ENCODE measurements around the gene STX16. TPM values are rescaled to one million over a fixed set of nuclear protein-coding genes. Genes with fewer than 3 reads are reported as not detected.

Gene STX16
- total and polyA plus RNA-seq, 9 of the 15 experiments (the other 6 are each of a cell fraction or from before 2014, with no cell fraction given) = 4.4 to 43.5 (median 14.7) TPM

DNA sequence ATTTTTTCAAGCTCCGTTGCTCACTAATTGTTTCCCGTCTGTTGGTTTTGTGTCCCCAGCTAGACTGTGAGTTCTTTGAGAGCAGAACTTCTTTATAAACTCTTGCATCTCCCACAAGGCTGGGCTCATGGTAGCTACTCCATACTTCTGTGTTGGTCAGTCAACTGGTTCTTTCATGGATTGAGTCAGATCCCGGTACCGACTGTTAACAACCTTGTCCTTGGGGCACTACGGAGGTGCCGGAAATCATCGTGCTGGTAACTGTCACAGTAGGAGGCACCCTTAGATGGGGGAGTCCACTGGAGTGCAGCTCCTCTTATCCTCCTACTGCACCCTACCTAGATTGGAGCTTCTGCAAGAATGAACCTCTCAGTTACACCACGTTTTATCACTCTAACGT, 8.6 kb upstream of the STX16 start:
- TF ChIP-seq CBX5 (IDR thresholded peaks at IDR 0.05; ENCODE audit: borderline replicate concordance, low read depth) = no peak
- TF ChIP-seq ZNF551 (CRISPR knock-in tag; IDR thresholded peaks at IDR 0.05) = no peak
- TF ChIP-seq TAF9B (IDR thresholded peaks at IDR 0.05; ENCODE audit: partially characterized antibody) = no peak
- TF ChIP-seq, protein P1, sequence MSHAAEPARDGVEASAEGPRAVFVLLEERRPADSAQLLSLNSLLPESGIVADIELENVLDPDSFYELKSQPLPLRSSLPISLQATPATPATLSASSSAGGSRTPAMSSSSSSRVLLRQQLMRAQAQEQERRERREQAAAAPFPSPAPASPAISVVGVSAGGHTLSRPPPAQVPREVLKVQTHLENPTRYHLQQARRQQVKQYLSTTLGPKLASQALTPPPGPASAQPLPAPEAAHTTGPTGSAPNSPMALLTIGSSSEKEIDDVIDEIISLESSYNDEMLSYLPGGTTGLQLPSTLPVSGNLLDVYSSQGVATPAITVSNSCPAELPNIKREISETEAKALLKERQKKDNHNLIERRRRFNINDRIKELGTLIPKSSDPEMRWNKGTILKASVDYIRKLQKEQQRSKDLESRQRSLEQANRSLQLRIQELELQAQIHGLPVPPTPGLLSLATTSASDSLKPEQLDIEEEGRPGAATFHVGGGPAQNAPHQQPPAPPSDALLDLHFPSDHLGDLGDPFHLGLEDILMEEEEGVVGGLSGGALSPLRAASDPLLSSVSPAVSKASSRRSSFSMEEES (CRISPR knock-in tag; IDR thresholded peaks at IDR 0.05) = no peak
- no peak for TF ChIP-seq GABPB1 (CRISPR knock-in tag; IDR thresholded peaks at IDR 0.05)
- TF ChIP-seq, protein P2, sequence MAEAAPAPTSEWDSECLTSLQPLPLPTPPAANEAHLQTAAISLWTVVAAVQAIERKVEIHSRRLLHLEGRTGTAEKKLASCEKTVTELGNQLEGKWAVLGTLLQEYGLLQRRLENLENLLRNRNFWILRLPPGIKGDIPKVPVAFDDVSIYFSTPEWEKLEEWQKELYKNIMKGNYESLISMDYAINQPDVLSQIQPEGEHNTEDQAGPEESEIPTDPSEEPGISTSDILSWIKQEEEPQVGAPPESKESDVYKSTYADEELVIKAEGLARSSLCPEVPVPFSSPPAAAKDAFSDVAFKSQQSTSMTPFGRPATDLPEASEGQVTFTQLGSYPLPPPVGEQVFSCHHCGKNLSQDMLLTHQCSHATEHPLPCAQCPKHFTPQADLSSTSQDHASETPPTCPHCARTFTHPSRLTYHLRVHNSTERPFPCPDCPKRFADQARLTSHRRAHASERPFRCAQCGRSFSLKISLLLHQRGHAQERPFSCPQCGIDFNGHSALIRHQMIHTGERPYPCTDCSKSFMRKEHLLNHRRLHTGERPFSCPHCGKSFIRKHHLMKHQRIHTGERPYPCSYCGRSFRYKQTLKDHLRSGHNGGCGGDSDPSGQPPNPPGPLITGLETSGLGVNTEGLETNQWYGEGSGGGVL (CRISPR knock-in tag; IDR thresholded peaks at IDR 0.05) = no peak
- no peak for TF ChIP-seq SNIP1 (IDR thresholded peaks at IDR 0.05; ENCODE audit: low read depth)
- TF ChIP-seq NFE2 (IDR thresholded peaks at IDR 0.05; ENCODE audit: low read depth) = no peak
- no peak for TF ChIP-seq ZNF445 (CRISPR knock-in tag; IDR thresholded peaks at IDR 0.05; ENCODE audit: low read depth)
- TF ChIP-seq ZNF780A (CRISPR knock-in tag; IDR thresholded peaks at IDR 0.05) = no peak
- TF ChIP-seq, protein P3, sequence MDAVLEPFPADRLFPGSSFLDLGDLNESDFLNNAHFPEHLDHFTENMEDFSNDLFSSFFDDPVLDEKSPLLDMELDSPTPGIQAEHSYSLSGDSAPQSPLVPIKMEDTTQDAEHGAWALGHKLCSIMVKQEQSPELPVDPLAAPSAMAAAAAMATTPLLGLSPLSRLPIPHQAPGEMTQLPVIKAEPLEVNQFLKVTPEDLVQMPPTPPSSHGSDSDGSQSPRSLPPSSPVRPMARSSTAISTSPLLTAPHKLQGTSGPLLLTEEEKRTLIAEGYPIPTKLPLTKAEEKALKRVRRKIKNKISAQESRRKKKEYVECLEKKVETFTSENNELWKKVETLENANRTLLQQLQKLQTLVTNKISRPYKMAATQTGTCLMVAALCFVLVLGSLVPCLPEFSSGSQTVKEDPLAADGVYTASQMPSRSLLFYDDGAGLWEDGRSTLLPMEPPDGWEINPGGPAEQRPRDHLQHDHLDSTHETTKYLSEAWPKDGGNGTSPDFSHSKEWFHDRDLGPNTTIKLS (IDR thresholded peaks at IDR 0.05; ENCODE audit: borderline replicate concordance, low read depth) = no peak
- no peak for TF ChIP-seq ZFX (CRISPR knock-in tag; IDR thresholded peaks at IDR 0.05)
- TF ChIP-seq MTA3 (IDR thresholded peaks at IDR 0.05; ENCODE audit: borderline replicate concordance) = no peak
- no peak for TF ChIP-seq ZNF408 (CRISPR knock-in tag; IDR thresholded peaks at IDR 0.05; ENCODE audit: low read depth)
- TF ChIP-seq RBM17 (IDR thresholded peaks at IDR 0.05; ENCODE audit: borderline replicate concordance, low read depth, low read length) = no peak
- no peak for TF ChIP-seq XRCC5 (IDR thresholded peaks at IDR 0.05; ENCODE audit: low read depth, low read length)
- no peak for TF ChIP-seq FOXP1 (CRISPR knock-in tag; IDR thresholded peaks at IDR 0.05)
- DNase-seq (ENCODE audit: extremely low read depth in 1 of 4, low spot score in 3 of 4) (no peak), FAIRE-seq (no peak), ATAC-seq (no peak)
- Histone ChIP-seq H3K79me2 (ENCODE audit: control insufficient read depth, insufficient read depth, low read length) (no peaks in the 10 kb centered on the region), H4K20me1 (replicated peaks; ENCODE audit: control insufficient read depth, insufficient read depth, low read length) (no peaks in the 10 kb centered on the region), H3K4me3 (no peak overlapping the region), H3K9me3 (replicated peaks; ENCODE audit: control insufficient read depth, insufficient read depth, low read depth, low read length) (no peaks in the 10 kb centered on the region), H2AFZ (ENCODE audit: low read depth, low read length) (no peak overlapping the region), H3K9me1 (ENCODE audit: control insufficient read depth, insufficient read depth, low read length) (no peaks in the 10 kb centered on the region), H3K4me1 (replicated peaks in 1 of 2; ENCODE audit: control insufficient read depth in 2 of 2, insufficient read depth in 2 of 2, low read length in 2 of 2) (peaks cover 11 to 13% of the 10 kb centered on the region in 2 experiments; a peak in 4 of 5 replicates), H3K36me3 (ENCODE audit: control insufficient read depth, insufficient read depth, low read length) (no peaks in the 10 kb centered on the region), H3K27ac (ENCODE audit: extremely low read depth, low read depth, low read length) (no peak overlapping the region), H3K4me2 (ENCODE audit: insufficient read depth, low read length) (no peak overlapping the region), H3K27me3 (ENCODE audit: control insufficient read depth in 2 of 2, insufficient read depth in 2 of 2, low read length in 2 of 2) (peaks cover 0 to 4% of the 10 kb centered on the region in 2 experiments; a peak in 1 of 5 replicates), H3K9ac (ENCODE audit: insufficient read depth in 1 of 2, low read depth in 2 of 2, low read length in 2 of 2) (no peak overlapping the region)
- ChIA-PET CTCF (ENCODE audit: low intra/inter-chr PET ratio) (no interaction called here), POLR2A (interaction anchor here (0.6 to 3.5 kb wide), 4 partner anchors 9 to 98 kb away, joined by 3 to 16 read pairs (median 3); partner anchors contain the start of gene STX16)
- WGBS (ENCODE audit: insufficient coverage, low coverage, missing lambda C conversion rate) = 50% methylated on average over 9 of the region's 9 CpGs
- BruUV-seq (replicated peaks) = no TSS peak
- intact Hi-C loops (cut with micrococcal nuclease) = no loop called here
- in situ Hi-C loops (cut with MboI) = loop anchor here (25.0 kb wide), 1 partner anchor 405 kb away; the partner anchor contains the start of gene ANKRD60
